ENCODE results near the gene SH3D21. TPM values are rescaled to one million over a fixed set of nuclear protein-coding genes. Genes with fewer than 3 reads are reported as not detected.

The SH3D21 gene
- total and polyA plus RNA-seq, 2 of the 8 experiments (the other 6 are each of a cell fraction or from before 2014, with no cell fraction given), result 3.4 to 8.6 TPM

- no peak overlapping the region for H3K4ac ChIP-seq (replicated peaks; ENCODE audit: insufficient read length, low read depth, low read length)
- H2BK15ac ChIP-seq (ENCODE audit: low read length), result no peak overlapping the region
- no peaks in the 10 kb centered on the region for H3K9me3 ChIP-seq (ENCODE audit: insufficient read depth in 2 of 2, low read depth in 1 of 2, low read length in 1 of 2)
- no peak overlapping the region for H2AK5ac ChIP-seq (ENCODE audit: low read depth, low read length)
- H2BK12ac ChIP-seq (ENCODE audit: low read depth, low read length), result no peak overlapping the region
- no peak overlapping the region for H3K4me2 ChIP-seq (ENCODE audit: insufficient read depth in 1 of 2, low read depth in 2 of 2, low read length in 2 of 2)
- FAIRE-seq (no peak), DNase-seq (ENCODE audit: low read depth in 1 of 2, low spot score in 2 of 2) (no peak)
- no peak overlapping the region for H3K4me3 ChIP-seq (ENCODE audit: extremely low read depth in 1 of 4, insufficient read depth in 2 of 4, low read depth in 3 of 4, low read length in 4 of 4)
- H2AFZ ChIP-seq (ENCODE audit: low read length), result no peak overlapping the region
- H3K27me3 ChIP-seq (replicated peaks in 1 of 4; ENCODE audit: control insufficient read depth in 3 of 4, extremely low read depth in 1 of 4, insufficient read depth in 3 of 4, low read length in 3 of 4), result no peaks in the 10 kb centered on the region
- no peak overlapping the region for H3K9ac ChIP-seq (replicated peaks in 1 of 4; ENCODE audit: extremely low read depth in 1 of 4, low read depth in 3 of 4, low read length in 3 of 4)
- no peak overlapping the region for H2BK5ac ChIP-seq (ENCODE audit: low read depth, low read length)
- no peak overlapping the region for H3K23ac ChIP-seq (ENCODE audit: insufficient read length)
- peaks cover 0 to 33% of the 10 kb centered on the region in 2 experiments; a peak in 2 of 4 replicates for H3K79me2 ChIP-seq (ENCODE audit: control insufficient read depth in 1 of 2, insufficient read depth in 2 of 2, low read length in 2 of 2)
- no peak overlapping the region for H3K27ac ChIP-seq (ENCODE audit: low read depth, low read length)
- 95% methylated on average over 4 of the region's 4 CpGs; no CpG with 5 or more reads in 1 of the 2 experiments for WGBS, 2 experiments (ENCODE audit: extremely low coverage in 1 of 2, insufficient coverage in 1 of 2, insufficient read length in 1 of 2, insufficient replicate concordance in 2 of 2, low coverage in 1 of 2, low lambda C conversion rate in 2 of 2, missing lambda C conversion rate in 1 of 2)
- H4K8ac ChIP-seq (ENCODE audit: extremely low read depth, insufficient read depth, low read length), result no peak overlapping the region
- H3K14ac ChIP-seq (ENCODE audit: insufficient read length), result no peak overlapping the region
- H4K5ac ChIP-seq (ENCODE audit: insufficient read length, low read depth, low read length), result no peak overlapping the region
- no peaks in the 10 kb centered on the region for H3K23me2 ChIP-seq (ENCODE audit: low read depth, low read length)
- CTCF ChIA-PET (ENCODE audit: partially characterized antibody), result interaction anchor here (0.5 to 7.9 kb wide), 23 partner anchors 13 to 293 kb away, joined by 3 to 90 read pairs (median 5); partner anchors contain the start of genes EVA1B, SH3D21, STK40 and TRAPPC3
- no peak overlapping the region for H3K56ac ChIP-seq (replicated peaks; ENCODE audit: insufficient read length, low read depth, low read length)
- TF ChIP-seq RXRA (IDR thresholded peaks at IDR 0.05; ENCODE audit: insufficient read depth, low read depth, low read length) (no peak), E2F6 (IDR thresholded peaks at IDR 0.05) (no peak), CBX5 (IDR thresholded peaks at IDR 0.05; ENCODE audit: low read depth, low read length) (no peak), SAP30 (IDR thresholded peaks at IDR 0.05; ENCODE audit: insufficient read depth, insufficient replicate concordance, low read length) (no peak), TCF12 (IDR thresholded peaks at IDR 0.05; ENCODE audit: low read depth, low read length) (no peak)
- peaks cover 6 to 20% (median 13%) of the 10 kb centered on the region in 4 experiments; a peak in 6 of 7 replicates for H3K4me1 ChIP-seq (replicated peaks in 1 of 4; ENCODE audit: control insufficient read depth in 3 of 4, insufficient read depth in 4 of 4, low read length in 3 of 4)
- H3K79me1 ChIP-seq (ENCODE audit: low read depth, low read length), result peaks cover 3% of the 10 kb centered on the region; the same call in 1 of the 2 replicates
- no peak overlapping the region for H2BK120ac ChIP-seq (replicated peaks; ENCODE audit: low read depth, low read length)
- POLR2A ChIA-PET (ENCODE audit: partially characterized antibody), result interaction anchor here (0.6 to 5.2 kb wide), 8 partner anchors 13 to 83 kb away, joined by 3 to 33 read pairs (median 4); partner anchors contain the start of genes EVA1B, LSM10 and OSCP1
- H4K91ac ChIP-seq (replicated peaks; ENCODE audit: insufficient read length, low read length), result no peak overlapping the region
- H4K20me1 ChIP-seq (replicated peaks in 1 of 2; ENCODE audit: control insufficient read depth in 1 of 2, insufficient read depth in 2 of 2, low read length in 2 of 2), result peaks cover 0 to 7% of the 10 kb centered on the region in 2 experiments
- H2BK20ac ChIP-seq (ENCODE audit: low read length), result no peak overlapping the region
- H3K18ac ChIP-seq (ENCODE audit: extremely low read depth, low read length), result no peak overlapping the region
- H3K36me3 ChIP-seq (ENCODE audit: control insufficient read depth in 2 of 4, insufficient read depth in 4 of 4, low read length in 3 of 4), result peaks cover 0 to 3% (median 0%) of the 10 kb centered on the region in 4 experiments; a peak in 1 of 8 replicates
Measured at GRCh38 chr1:36367798-36368197, 61.6 kb downstream of the SH3D21 start.
